ENCODE data around the gene C16orf90.
"Not testable (repeated sequence)": the region's sequence is repeated elsewhere in the genome, so short reads cannot be mapped to it uniquely, and the experiment has no call there.

Gene C16orf90

GRCh38 chr16:3482659-3483241 lies 12.5 kb downstream of the C16orf90 start:
- no peak for DNase-seq

DNA sequence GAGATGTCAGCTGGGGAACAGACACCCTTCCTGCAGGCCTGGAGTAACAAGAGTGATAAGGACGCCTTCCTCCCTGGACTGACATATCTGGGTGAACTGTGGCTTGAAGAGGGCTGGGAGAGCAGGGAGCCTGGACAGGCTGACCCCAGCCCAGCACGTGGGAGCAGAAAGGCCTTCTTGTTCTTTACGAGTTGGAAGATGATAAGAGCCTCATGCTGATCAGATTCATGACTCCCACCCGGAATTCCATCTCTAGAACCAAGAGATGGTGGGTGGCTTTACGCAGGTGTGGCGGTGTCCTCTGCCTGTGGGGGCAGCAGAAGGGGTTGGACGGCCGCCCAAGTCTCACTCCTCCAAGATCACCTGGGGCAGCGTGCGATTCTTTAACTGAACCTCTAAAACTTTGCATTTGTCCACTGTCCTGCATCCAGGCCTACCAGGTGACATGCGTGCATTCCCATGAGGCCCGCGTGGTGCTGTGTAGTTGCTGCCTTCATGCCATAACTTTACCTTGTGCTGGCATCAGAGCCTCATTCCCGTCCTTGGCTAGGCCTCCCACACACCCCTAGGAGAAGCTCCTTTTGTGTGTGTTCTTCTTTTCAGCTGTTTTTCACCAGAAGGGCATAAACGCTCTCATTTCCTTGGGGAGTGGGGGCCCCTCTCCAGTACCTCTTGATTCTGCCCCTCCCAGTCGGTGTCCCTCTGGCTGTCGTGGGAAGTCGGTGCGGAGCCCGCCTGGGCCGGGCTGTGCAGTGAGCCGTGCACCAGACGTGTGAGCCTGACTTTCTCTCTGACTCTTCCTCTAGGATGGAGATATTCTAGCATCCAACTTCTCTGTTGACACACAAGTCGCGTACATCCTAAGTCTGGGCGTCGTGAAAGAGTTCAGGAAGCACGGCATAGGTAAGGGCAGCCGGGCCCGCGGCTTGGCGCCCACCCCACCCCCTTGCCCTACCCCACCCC lies 13.3 kb downstream of the C16orf90 start:
- DNase-seq: no peak

GRCh38 chr16:3480901-3481695 lies 14.2 kb downstream of the C16orf90 start:
- no peak for DNase-seq

GRCh38 chr16:3479654-3480216 lies 15.6 kb downstream of the C16orf90 start:
- no peak for DNase-seq

DNA sequence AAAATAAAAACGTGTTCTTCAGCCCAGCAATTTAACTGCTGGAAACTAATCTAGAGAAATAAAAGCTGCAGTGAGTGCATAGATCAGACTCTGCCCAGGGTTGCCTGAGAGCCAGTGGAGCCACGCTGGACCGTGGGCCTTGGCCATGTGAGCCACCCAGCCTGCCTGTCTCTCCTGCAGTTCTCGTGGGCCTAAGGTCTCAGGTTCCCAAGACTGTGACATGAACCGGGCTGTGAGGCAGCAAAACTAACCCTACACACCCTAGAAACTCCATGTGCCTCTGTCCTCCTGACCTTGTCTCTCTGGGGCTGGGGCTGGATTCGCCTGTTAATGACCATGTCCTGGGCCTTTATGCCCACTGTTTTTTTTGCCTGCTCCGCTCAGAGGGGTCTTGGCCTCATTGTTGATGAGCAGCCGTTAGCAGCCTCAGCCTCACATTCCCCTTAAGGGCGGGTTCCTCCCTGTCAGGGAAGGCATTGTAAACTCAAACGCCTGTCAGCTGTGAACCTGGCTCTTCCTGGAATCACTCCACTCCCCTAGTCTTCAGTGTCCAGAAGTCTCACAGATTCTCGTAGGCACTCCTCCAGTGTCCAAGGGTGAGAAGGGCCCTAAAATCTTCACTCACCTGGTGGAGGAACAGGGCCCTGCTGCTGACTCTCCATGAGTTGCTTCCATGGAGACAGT lies 16.9 kb downstream of the C16orf90 start:
- DNase-seq: no peak

DNA sequence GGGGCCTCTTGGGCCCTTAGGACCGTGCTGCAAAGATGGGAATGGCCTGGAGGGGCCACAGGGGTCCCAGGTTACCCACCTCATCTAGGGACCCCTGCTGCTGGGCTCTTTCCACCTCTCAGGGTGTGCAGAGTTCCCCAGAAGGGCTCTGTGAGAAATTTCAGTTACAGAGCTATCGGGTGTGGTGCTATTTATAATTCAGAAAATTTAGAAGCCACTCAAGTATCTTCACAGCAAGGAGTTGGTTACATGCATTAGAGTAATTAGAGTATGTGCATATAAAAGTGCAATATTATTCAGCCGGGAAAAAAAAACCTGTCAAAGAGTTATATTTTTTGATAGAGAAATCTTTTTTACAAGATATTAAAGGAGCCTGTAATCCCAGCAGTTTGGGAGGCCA lies 18.9 kb downstream of the C16orf90 start:
- DNase-seq: no peak

DNA sequence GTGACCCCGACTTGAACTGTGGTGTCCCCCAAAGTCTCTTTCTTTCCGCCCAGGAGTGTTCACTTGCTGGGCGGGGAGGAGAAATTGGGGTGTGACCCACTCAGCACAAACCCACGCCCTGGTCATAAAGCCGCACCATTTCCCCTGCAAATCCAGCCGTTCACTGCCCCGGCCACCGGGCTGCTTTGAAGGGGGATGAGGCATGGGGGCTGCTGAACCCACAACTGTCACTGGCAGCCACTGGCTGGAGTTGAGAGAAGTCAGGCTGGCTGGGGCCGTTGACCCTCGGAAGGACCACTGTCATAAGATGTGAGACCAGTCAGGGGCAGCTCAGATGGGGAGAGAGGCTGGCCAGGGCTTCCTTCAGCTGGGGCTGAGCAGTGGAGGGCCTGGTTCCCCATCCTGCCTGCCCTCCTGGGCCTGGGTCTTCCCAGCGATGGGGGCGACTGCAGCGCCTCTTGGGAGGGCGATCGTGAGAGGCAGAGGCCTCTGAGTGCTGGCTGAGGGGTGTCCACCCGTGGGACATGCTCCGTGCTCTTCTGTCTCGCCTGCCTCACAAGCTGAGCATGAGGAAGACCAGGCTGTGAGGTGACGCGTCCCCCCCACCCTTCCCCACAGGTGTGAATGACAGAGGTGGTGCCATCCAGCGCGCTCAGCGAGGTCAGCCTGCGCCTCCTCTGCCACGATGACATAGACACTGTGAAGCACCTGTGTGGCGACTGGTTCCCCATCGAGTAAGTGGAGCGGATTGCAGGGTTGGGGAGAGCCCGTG lies 19.5 kb downstream of the C16orf90 start:
- no peak for DNase-seq

- not testable (repeated sequence) for DNase-seq
Observed at GRCh38 chr16:3474870-3475269, 20.4 kb downstream of the C16orf90 start.

DNA sequence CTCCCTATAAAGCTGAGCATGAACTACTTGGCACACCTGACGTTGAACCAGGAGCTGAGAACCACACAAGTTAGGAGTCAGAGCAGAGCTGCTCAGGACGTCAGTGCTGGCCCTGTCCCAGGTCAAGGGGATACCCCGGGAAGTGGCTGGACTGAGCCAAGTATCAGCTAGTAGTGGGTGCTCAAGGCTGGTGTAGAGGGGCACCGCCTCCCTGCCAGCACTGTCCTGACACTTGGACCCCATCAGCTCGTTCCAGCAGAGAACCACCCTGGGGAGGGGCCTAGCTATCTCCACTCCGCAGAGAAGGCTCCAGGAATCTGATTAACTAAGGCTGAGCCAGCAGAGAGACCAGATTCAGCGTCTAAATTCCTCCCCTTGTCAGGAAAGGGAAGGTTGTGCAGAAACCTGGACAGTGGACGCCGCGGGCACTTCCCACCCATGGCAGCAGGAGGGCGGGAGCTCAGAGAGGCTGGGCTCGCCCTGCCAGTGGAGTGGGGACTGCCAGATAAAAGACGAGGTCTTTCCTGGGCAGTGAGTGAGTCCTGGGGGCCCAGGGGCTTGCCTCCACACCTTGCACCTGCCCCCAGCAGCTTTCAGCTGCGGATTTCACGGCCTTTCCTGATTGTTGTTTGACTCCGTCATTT lies 21.0 kb downstream of the C16orf90 start:
- no peak for DNase-seq

GRCh38 chr16:3473596-3473943 lies 21.7 kb downstream of the C16orf90 start:
- not testable (repeated sequence) for DNase-seq

DNA sequence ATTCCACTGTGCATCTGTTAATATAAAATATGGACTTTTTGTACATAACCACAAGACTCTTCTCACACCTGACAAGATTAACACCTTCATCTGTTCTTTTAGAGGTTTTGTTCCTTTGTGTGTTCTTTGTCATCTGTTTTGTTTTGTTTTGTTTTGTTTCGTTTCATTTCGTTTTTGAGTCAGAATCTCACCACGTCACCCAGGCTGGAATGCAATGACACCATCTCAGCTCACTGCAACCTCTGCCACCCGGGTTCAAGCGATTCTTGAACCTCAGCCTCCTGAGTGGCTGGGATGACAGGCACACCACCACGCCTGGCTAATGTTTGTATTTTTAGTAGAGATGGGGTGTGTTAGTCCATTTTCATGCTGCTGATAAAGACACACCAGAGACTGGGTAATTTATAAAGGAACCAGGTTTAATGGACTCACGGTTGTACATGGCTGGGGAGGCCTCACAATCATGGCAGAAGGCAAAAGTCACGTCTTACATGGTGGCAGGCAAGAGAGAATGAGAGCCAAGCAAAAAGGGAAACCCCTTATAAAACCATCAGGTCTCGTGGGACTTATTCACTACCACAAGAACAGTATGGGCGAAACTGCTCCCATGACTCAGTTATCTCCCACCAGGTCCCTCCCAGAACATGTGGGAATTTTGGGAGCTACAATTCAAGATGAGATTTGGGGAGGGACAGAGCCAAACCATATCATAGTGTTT lies 22.3 kb downstream of the C16orf90 start:
- no peak for DNase-seq

GRCh38 chr16:3471518-3472176 lies 23.6 kb downstream of the C16orf90 start:
- DNase-seq: no peak

GRCh38 chr16:3470723-3471122 lies 24.6 kb downstream of the C16orf90 start:
- DNase-seq: no peak

GRCh38 chr16:3469736-3470135 lies 25.6 kb downstream of the C16orf90 start:
- no peak for DNase-seq

DNA sequence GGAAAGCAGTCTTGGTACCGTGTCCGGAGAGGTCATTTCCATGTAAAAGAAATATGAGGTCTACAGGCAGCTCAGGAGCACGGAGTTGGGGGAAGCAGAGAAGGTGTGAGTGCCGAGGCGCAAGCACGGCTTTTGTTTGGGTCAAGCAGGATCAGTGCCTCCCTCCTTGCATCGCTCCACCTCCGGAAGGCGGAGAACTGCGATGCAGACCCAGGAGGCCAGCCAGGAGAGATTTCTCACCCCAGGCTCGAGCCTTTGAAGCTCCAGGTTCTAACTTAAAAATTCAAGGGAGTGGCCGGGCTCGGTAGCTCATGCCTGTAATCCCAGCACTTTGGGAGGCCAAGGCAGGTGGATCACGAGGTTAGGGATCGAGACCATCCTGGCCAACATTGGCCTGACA lies 26.8 kb downstream of the C16orf90 start:
- no peak for DNase-seq

DNA sequence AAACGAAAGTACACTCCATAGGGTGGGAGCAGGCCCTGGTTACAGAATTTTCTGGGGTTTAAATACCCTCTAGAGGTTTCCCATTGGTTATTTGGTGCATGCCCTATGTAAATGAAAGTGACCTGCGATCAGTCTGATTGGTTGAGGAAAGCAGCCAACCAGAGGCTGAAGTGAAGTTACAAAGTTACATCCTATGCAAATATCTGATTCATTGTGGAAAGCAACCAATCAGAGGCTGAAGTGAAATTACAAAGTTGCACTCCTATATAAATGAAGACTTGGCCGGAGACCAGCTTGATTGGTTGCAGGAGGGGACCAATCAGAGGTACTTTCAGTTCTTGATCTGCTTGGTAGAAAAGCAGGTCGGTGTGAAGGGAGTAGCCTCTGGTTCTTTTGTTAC lies 27.4 kb downstream of the C16orf90 start:
- no peak for DNase-seq

DNA sequence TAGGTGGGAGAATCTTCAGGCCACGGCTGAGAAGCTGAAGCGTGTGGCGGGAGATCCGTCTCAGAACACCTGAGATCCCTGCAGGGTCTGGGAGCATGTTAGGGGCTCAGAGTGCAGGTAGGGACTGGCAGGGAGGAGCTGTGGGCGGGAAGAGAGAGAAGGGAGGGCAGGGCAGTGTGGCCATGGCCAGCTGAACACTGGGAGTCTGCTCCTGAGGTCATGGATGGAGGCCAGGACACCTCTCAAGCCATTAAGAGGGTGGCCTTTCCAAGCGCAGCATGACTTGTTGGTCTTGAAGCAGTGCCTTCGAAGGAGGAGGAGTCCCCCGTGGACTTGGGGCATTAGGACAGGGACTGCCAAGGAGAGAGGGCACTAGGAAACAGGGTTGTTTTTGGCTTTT lies 28.1 kb downstream of the C16orf90 start:
- DNase-seq: no peak

DNA sequence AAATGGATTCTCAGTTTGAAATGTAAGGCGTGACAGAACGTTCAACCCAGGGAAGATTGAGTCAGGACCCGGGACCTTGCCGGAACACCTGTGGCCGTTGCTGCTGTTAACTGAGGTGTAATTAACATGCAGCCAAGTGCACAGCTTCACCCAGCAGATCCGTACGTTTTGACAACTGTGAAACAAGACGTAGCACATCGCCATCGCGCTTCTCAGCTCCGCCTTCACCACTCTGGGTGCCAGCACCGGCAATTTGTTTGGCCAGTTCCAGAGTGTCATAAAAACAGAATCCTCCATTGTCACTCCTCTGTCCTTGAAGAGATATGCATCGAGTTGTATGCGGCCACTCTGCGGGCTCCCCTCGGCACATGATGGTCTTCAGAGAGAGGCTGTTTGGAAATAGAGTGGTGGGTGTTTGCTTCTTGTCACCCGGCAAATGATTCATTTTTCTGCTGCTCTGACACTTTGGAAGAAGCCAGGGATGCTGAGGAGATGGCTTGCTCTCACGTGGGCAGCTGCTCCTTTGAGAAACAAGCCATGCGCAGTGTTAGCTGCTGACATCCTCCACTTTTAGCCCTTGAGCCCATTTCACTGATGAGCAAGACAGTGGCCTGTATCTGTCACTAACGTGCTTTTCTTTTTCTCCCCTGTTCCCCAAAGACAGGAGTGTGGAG lies 29.2 kb downstream of the C16orf90 start:
- no peak for DNase-seq

DNA sequence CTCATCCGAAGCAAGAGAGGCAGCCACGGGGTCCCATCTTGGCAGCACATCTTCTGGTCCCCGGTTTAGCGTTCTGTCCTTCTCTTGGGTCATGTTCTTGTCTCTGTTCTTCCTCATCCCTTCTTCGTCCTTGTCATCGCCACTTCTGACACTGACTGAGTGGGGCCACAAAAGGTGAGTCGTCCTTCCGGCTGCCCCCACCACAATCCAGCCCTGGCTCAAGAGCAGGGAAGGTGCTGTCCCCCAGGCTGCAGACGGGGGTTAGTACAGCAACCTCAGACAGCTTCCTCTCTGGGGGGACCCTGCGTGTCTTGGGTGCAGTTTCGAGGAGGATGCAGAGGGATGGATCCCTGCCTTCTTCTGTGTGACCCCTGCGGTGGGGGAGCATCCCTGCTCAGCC lies 30.0 kb downstream of the C16orf90 start:
- DNase-seq: no peak

DNA sequence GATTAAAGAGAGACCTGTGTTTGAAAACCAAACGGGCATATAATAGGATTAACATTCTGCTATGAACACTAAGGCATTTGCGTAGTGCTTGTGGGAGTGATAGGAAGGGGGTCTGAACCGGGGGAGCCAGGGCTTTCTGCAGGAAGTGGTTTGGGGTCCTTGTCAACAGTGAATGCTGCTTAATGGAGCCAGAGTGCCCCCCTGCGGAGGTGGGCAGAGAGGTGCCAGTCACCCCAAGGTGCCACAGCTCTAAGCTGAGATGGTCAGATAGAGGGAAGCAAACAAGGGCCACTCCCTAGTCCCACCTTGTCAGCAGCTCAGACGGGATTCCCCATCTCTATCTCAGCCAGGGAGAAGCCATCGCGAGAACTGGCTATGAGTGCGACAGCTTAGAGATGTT lies 34.1 kb downstream of the C16orf90 start:
- DNase-seq: no peak

Measured in NCI-H1694 treated with DMSO at 0.1 percent for 48 hours (cell line).